GM12892 (cell line): ENCODE measurements around the gene SLC26A5.
"Not testable (repeated sequence)": the region's sequence is repeated elsewhere in the genome, so short reads cannot be mapped to it uniquely, and the experiment has no call there.

ENCODE experiments used
- DNase-seq: peaks from one replicate; pipeline ENCODE4 v3.0.0; 2011; ENCODE audit not compliant: insufficient read length
- FAIRE-seq: peaks from 2 replicates; lab custom pipeline; 2011; peaks lifted over from hg19 to GRCh38; lab: Jason Lieb, UNC
- POLR2A ChIP-seq: IDR thresholded peaks from 2 replicates; pipeline ENCODE4 v1.6.1; 2011; ENCODE audit warnings: low read depth, low read length, control low read depth
- POLR2AphosphoS5 ChIP-seq: IDR thresholded peaks from 2 replicates; pipeline ENCODE4 v1.6.1; 2011; ENCODE audit warnings: low read depth, low read length, control low read depth
- TAF1 ChIP-seq: IDR thresholded peaks from 2 replicates; pipeline ENCODE4 v1.6.1; 2011; ENCODE audit warnings: low read depth, mild to moderate bottlenecking, control low read depth, low read length, borderline replicate concordance

The SLC26A5 gene

GRCh38 chr7:103437623-103438022, 8.4 kb downstream of the SLC26A5 start:
- no peak for TF ChIP-seq POLR2AphosphoS5
- no peak for TF ChIP-seq POLR2A
- no peak for TF ChIP-seq TAF1
- FAIRE-seq (no peak), DNase-seq (no peak)

DNA sequence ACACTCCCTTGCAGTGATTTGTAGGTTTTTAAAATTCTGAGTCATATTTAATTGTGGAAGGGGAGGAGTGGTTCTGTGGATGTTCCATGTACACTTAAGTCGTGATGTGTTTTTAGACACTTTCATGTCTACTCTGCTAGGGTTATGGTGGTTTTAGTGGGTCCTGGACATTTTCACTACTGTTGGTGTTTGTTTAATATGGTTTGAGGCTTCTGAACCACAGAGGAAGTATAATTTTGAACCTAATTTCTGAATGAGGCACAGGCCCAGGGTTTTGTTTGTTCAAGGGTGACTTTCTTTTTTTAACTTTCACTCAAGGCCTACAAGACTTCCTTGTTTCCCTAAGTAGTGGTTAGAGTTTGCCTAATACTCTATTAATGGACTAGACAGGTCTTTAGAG, 13.3 kb downstream of the SLC26A5 start:
- no peak for DNase-seq
- TF ChIP-seq POLR2A (no peak), TAF1 (no peak), POLR2AphosphoS5 (no peak)
- FAIRE-seq, result no peak

DNA sequence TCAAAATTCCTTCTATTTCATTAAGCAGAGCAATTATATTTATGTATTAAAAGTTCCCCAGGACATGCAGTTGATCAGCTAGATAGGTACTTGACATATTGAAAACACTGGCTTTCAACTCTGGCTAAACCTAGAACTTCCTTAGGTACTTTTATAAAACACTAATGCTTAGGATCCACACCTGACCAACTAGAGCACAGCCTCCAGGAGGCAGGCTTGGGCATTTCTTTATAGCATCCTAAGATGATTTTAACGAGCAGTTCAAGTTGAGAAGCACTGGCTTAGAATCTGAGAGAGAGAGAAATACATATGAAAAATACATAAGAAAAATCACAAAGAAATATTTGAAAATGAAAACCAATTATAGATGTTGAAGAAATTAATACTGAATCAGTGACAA, 20.8 kb downstream of the SLC26A5 start:
- TF ChIP-seq POLR2AphosphoS5 (no peak), POLR2A (no peak), TAF1 (no peak)
- FAIRE-seq, result no peak
- DNase-seq, result no peak

DNA sequence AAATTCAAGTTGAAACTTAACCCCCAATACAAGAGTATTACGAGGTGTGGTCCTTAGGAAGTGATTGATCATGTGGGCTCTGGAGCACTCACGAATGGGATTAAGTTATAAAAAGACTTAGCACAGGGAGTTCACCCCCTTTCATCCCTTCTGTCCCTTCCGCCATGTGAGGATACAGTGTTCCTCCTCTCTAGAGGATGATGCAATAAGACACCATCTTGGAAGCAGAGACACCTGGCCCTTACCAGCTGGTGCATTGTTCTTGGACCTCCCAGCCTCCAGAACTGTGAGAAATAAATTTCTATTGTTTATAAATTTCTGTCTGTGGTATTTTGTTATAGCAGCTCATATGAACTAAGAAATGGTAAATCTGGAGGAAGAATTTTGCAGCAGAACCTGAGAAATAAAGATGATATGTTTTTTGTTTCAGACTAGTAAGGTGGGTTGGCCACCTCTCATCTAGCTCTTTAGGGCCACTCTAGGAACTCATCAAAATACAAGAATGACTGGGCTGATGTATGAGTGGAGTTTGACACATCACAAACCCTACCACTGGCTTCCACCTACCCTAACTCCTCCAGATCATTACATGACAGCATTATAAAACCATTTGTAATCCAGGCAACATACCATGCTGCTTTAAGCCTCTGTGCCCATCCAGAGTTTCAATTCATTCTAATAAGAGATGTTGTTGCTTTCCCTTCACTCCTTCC, 22.4 kb downstream of the SLC26A5 start:
- no peak for TF ChIP-seq POLR2AphosphoS5
- TF ChIP-seq POLR2A, result no peak
- no peak for TF ChIP-seq TAF1
- FAIRE-seq (no peak), DNase-seq (no peak)

DNA sequence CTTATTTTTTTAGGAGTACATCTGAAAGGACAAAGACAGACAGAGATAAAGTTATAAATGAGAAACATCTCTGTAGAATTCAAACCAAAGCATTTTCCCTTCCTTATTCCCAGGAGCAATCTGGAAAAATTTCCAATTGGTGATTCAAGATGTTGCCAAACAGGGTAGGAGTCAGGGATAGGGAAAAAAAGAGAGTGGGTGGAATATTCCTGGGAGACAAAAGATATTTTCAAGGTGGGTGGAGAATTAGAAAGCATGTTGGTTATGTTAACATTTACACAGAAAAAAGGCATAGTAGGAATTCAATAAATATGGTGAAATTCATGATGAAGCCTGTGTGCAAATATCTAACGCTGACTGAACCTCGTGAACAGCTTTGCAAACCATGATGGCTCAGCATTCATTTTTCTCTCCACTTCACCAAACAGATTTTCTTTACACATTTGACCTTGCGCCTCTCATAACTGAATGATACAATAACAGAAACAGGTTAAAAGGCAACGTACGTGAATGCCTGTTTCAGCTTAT, 25.1 kb downstream of the SLC26A5 start:
- DNase-seq (no peak), FAIRE-seq (no peak)
- TF ChIP-seq TAF1 (no peak), POLR2AphosphoS5 (no peak)

DNA sequence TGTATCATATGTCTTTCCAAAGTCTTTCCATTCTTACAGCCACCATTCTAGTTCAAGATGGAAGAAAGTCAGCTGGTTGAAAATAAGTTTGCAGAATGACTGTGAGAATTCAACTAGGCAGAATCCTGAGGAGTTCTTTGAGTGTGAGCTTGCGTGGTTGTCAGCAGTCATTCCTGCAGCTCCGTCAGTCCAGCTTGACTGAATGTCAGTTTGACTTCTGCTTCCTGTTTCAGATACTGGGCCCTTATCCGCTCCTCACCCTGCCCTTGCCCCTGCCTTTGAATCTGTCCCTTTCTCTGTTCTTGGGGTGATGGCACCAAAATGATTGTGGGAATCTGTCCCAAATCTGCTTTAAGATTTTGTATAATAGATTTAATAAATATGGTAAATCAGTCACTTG, 27.8 kb downstream of the SLC26A5 start:
- DNase-seq (no peak), FAIRE-seq (no peak)
- no peak for TF ChIP-seq TAF1
- no peak for TF ChIP-seq POLR2AphosphoS5
- no peak for TF ChIP-seq POLR2A

DNA sequence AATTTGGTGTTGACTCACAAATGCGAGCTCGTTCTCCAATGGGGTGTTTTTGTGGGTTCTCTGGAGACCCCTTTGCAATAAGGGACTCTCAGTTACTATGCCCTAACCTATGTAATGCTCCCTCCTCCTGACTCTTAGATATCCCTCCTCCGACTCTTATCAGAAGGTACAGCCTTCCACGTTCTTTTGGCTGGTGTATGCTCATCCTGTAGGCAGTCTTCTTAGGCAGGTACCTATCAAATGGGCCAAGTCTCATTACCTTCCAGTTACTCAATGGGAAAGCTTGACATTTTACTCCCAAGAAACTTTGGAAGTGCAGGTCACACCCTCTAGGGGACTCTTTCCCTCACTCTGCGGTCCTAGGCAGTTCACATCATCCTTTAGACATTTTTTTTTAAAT, 32.6 kb downstream of the SLC26A5 start:
- TF ChIP-seq POLR2AphosphoS5 (no peak), POLR2A (no peak), TAF1 (no peak)
- FAIRE-seq (no peak), DNase-seq (no peak)

DNA sequence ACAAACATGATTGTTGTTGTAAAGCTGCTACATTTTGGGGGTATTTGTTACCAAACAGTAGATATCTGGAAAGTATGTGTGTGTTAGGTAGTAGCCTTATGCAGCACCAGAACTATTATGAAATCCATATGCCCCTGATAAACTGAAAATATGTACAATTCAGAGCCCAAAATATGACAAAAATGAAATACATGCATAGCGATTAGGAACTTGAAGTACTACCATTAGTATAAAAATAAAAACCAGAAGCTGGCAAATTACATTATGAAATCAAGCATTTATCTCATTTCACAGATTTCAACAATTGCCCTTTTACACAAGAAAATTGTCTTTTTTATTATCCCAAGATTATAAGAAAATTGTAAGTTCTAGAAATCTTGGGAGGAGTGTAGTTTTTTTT, 33.9 kb downstream of the SLC26A5 start:
- TF ChIP-seq TAF1, result no peak
- TF ChIP-seq POLR2A, result no peak
- no peak for TF ChIP-seq POLR2AphosphoS5
- DNase-seq (no peak), FAIRE-seq (no peak)

GRCh38 chr7:103405789-103406613, 40.0 kb downstream of the SLC26A5 start:
- not testable (repeated sequence) for DNase-seq, FAIRE-seq

GRCh38 chr7:103399687-103400086, 46.3 kb downstream of the SLC26A5 start:
- not testable (repeated sequence) for DNase-seq, FAIRE-seq

- FAIRE-seq (no peak), DNase-seq (no peak)
- TF ChIP-seq POLR2A (no peak), POLR2AphosphoS5 (no peak), TAF1 (no peak)
Measured at GRCh38 chr7:103398483-103399127, 47.4 kb downstream of the SLC26A5 start.

DNA sequence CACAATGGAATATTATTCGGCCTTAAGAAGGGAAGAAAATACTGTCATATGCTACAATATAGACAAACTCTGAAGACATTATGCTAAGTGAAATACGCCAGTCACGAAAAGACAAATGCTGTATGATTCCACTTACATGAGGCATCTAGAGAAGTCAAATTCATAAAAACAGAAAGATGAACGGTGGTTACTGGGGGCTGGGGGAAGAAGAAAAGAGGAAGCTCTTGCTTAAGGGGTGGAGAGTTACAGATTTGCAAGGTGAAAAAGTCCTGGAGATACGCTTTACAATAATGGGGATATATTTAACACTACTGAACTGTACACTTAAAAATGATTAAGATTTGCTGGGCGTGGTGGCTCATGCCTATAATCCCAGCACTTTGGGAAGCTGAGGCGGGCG, 49.5 kb downstream of the SLC26A5 start:
- no peak for DNase-seq
- TF ChIP-seq POLR2AphosphoS5 (no peak), POLR2A (no peak), TAF1 (no peak)
- no peak for FAIRE-seq
